Neural cell (in vitro differentiated cells): Measurements from ENCODE around the gene EXOC4. TPM values are rescaled to one million over a fixed set of nuclear protein-coding genes. Genes with fewer than 3 reads are reported as not detected.
"Not testable (repeated sequence)": the region's sequence is repeated elsewhere in the genome, so short reads cannot be mapped to it uniquely, and the experiment has no call there.

Experiments used
- H2AFZ ChIP-seq: fragments of 200-600, 300-800 bp; sonication (generic), shearing (Covaris generic); 2 replicates; pipeline ENCODE4 v1.6.0; 2014; ENCODE audit warnings: low read depth, mild to moderate bottlenecking, antibody characterized with exemption, low read length, moderate library complexity
- H3F3A ChIP-seq: fragments of 200-600 bp; shearing (Covaris generic); 2 replicates; pipeline ENCODE4 v1.6.1; 2016; ENCODE audit warnings: mild to moderate bottlenecking, moderate library complexity, mixed read lengths, antibody characterized with exemption, low read length; ENCODE audit not compliant: insufficient read depth, poor library complexity, severe bottlenecking
- H3K27ac ChIP-seq: fragments of 200-600, 300-800 bp; sonication (generic), shearing (Covaris generic); 2 replicates; pipeline ENCODE4 v1.5.1; 2014; ENCODE audit warnings: mild to moderate bottlenecking, low read length, moderate library complexity
- H3K27me3 ChIP-seq: fragments of 300-800, 200-600 bp; sonication (generic), shearing (Covaris generic); 2 replicates; pipeline ENCODE4 v1.6.0; 2014; ENCODE audit warnings: mild to moderate bottlenecking, low read depth, low read length, moderate library complexity; ENCODE audit not compliant: insufficient read depth
- H3K36me3 ChIP-seq: fragments of 300-800, 200-600 bp; sonication (generic), shearing (Covaris generic); 2 replicates; pipeline ENCODE4 v1.5.1; 2014; ENCODE audit warnings: mild to moderate bottlenecking, antibody characterized with exemption, low read length, moderate library complexity; ENCODE audit not compliant: insufficient read depth
- H3K4me2 ChIP-seq: fragments of 300-800, 200-600 bp; sonication (generic), shearing (Covaris generic); 2 replicates; pipeline ENCODE4 v1.6.0; 2014; ENCODE audit warnings: mild to moderate bottlenecking, low read length
- H3K4me3 ChIP-seq: fragments of 300-800, 200-600 bp; sonication (generic), shearing (Covaris generic); 2 replicates; pipeline ENCODE4 v1.5.1; 2014; ENCODE audit warnings: mild to moderate bottlenecking, low read length, moderate library complexity
- H3K79me2 ChIP-seq: fragments of 200-600 bp; shearing (Covaris generic); replicated peaks from 2 replicates; pipeline ENCODE4 v1.6.0; 2014; ENCODE audit warnings: mild to moderate bottlenecking, low read length, moderate library complexity; ENCODE audit not compliant: insufficient read depth
- H3K9ac ChIP-seq: fragments of 300-800, 200-600 bp; sonication (generic), shearing (Covaris generic); 2 replicates; pipeline ENCODE4 v1.6.1; 2016; ENCODE audit warnings: mild to moderate bottlenecking, low read length, mixed read lengths
- H3K9me2 ChIP-seq: fragments of 200-600 bp; shearing (Covaris generic); 2 replicates; pipeline ENCODE4 v1.6.1; 2016; ENCODE audit warnings: mild to moderate bottlenecking, low read length, mixed read lengths; ENCODE audit not compliant: insufficient read depth
- H3K9me3 ChIP-seq: fragments of 200-600, 300-800 bp; sonication (generic), shearing (Covaris generic); 2 replicates; pipeline ENCODE4 v1.6.1; 2016; ENCODE audit warnings: mild to moderate bottlenecking, mixed run types, low read length, moderate library complexity, mixed read lengths
- H4K20me1 ChIP-seq: fragments of 200-600 bp; shearing (Covaris generic); 2 replicates; pipeline ENCODE4 v1.6.1; 2016; ENCODE audit warnings: mild to moderate bottlenecking, mixed run types; ENCODE audit not compliant: insufficient read depth
- CTCF ChIP-seq: fragments of 450-650 bp; IDR thresholded peaks from 2 replicates; pipeline ENCODE4 v1.5.1; 2014; ENCODE audit warnings: antibody characterized with exemption, mild to moderate bottlenecking, moderate library complexity; ENCODE audit not compliant: poor library complexity, severe bottlenecking
- EP300 ChIP-seq: fragments of 450-650 bp; conservative IDR thresholded peaks from 2 replicates; pipeline ENCODE4 v1.6.1; 2014; ENCODE audit warnings: antibody characterized with exemption, mild to moderate bottlenecking, moderate library complexity; ENCODE audit not compliant: poor library complexity, severe bottlenecking
- EZH2 ChIP-seq: fragments of 200-600, 300-800 bp; shearing (Covaris generic), sonication (generic); IDR thresholded peaks from 2 replicates; pipeline ENCODE4 v1.6.1; 2014; ENCODE audit warnings: antibody characterized with exemption, low read length, borderline replicate concordance, mild to moderate bottlenecking; ENCODE audit not compliant: insufficient read depth, poor library complexity, severe bottlenecking
- MXI1 ChIP-seq: fragments of 450-650 bp; conservative IDR thresholded peaks from 2 replicates; pipeline ENCODE4 v1.6.1; 2014; ENCODE audit warnings: antibody characterized with exemption, mild to moderate bottlenecking; ENCODE audit not compliant: poor library complexity, severe bottlenecking
- POLR2AphosphoS5 ChIP-seq: IDR thresholded peaks from 2 replicates; pipeline ENCODE4 v1.6.1; 2012
- RAD21 ChIP-seq: fragments of 450-650 bp; conservative IDR thresholded peaks from 2 replicates; pipeline ENCODE4 v1.6.1; 2014; ENCODE audit warnings: antibody characterized with exemption, mild to moderate bottlenecking, moderate library complexity
- SMC3 ChIP-seq: fragments of 450-650 bp; conservative IDR thresholded peaks from 2 replicates; pipeline ENCODE4 v1.6.1; 2014; ENCODE audit warnings: antibody characterized with exemption, mild to moderate bottlenecking, moderate library complexity; ENCODE audit not compliant: poor library complexity
- TAF1 ChIP-seq: IDR thresholded peaks from 2 replicates; pipeline ENCODE4 v1.6.1; 2012; ENCODE audit warnings: low read depth
- polyA plus RNA-seq: library from polyadenylated mRNA; depleted of rRNA; stranded (reverse); fragments of >200 nt; gene quantifications from 2 replicates; pipeline ENCODE4 v1.2.3, GENCODE V29; 2014
- TF ChIP-seq, protein P1 (sequence below): IDR thresholded peaks from 2 replicates; pipeline ENCODE4 v1.6.1; 2012; ENCODE audit warnings: borderline replicate concordance

Gene EXOC4
- polyA plus RNA-seq, 1 donor from 2014 or later, result 36.5 TPM

DNA sequence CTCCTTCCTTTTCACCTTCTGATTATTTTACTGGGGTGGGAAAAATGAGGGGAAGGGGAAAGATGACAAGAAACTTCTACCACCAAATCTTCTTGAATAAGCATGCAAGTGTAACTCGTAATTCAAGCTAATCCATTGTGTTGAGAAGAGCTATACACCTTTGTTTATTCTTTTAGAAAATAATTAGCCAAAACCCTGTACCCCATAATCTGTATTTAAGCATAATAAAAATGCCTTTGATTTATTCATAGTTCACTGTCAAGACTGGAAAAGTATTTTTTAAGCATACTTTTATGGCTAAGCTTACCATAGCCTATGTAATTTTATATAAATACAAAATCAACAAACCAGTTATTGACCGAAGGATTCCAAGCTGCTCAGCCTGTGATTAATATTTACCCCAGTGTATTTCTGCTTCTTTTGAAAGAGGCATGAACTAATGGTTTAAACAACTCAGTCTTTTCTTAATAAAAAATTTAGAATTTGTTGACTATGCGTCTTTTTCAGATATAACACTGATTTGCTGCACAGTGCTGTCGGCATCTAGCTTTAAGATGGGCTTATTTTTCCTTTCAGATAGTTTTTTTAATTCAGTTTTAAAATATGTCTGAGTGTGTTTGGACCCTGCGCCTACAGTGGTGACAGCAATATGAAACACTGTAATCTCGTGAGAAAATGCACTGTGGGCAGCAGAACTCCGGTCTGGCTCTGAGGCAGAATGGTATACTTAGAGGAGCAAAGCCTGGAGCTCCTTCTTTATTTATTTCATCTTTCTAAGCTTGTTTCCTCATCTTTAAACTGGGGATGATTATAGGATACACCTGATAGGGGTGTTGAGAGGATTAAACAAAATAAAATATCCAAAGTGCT lies 635.4 kb downstream of the EXOC4 start:
- no peaks in the 10 kb centered on the region for H3K27me3 ChIP-seq
- H3K9me3 ChIP-seq, result no peaks in the 10 kb centered on the region
- no peak overlapping the region for H3K4me3 ChIP-seq
- H3K4me2 ChIP-seq, result no peak overlapping the region
- no peaks in the 10 kb centered on the region for H3K36me3 ChIP-seq
- no peaks in the 10 kb centered on the region for H3K9me2 ChIP-seq
- no peak overlapping the region for H2AFZ ChIP-seq
- no peaks in the 10 kb centered on the region for H3F3A ChIP-seq
- no peaks in the 10 kb centered on the region for H4K20me1 ChIP-seq
- H3K27ac ChIP-seq, result peak overlapping the region; percentile 64
- H3K79me2 ChIP-seq, result no peaks in the 10 kb centered on the region
- no peak overlapping the region for H3K9ac ChIP-seq
- no peak for TF ChIP-seq CTCF
- TF ChIP-seq SMC3, result no peak
- TF ChIP-seq MXI1, result no peak
- TF ChIP-seq RAD21, result no peak
- TF ChIP-seq, protein P1, sequence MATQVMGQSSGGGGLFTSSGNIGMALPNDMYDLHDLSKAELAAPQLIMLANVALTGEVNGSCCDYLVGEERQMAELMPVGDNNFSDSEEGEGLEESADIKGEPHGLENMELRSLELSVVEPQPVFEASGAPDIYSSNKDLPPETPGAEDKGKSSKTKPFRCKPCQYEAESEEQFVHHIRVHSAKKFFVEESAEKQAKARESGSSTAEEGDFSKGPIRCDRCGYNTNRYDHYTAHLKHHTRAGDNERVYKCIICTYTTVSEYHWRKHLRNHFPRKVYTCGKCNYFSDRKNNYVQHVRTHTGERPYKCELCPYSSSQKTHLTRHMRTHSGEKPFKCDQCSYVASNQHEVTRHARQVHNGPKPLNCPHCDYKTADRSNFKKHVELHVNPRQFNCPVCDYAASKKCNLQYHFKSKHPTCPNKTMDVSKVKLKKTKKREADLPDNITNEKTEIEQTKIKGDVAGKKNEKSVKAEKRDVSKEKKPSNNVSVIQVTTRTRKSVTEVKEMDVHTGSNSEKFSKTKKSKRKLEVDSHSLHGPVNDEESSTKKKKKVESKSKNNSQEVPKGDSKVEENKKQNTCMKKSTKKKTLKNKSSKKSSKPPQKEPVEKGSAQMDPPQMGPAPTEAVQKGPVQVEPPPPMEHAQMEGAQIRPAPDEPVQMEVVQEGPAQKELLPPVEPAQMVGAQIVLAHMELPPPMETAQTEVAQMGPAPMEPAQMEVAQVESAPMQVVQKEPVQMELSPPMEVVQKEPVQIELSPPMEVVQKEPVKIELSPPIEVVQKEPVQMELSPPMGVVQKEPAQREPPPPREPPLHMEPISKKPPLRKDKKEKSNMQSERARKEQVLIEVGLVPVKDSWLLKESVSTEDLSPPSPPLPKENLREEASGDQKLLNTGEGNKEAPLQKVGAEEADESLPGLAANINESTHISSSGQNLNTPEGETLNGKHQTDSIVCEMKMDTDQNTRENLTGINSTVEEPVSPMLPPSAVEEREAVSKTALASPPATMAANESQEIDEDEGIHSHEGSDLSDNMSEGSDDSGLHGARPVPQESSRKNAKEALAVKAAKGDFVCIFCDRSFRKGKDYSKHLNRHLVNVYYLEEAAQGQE, result no peak
- TF ChIP-seq EZH2, result no peak
- no peak for TF ChIP-seq EP300
- no peak for TF ChIP-seq TAF1
- no peak for TF ChIP-seq POLR2AphosphoS5

DNA sequence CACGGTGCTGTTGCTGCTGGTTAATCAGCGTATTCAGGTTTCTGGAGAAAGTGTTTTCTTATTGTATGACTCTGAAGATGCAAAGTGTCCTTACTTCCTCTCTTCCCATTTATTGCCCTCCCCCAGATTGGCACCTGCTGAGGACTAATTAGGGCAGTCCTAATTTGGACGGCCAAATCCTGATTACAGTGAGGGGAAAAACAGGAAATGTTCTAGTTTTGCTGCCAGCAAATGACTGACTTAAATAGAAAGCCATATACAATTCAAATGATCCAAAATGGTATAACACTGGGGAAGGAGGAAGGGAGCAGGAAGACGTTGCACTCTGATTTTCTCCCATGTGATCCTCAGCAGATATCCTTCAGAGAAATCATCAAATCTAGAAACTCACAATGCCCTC lies 651.9 kb downstream of the EXOC4 start:
- Histone ChIP-seq H3K9me2 (no peaks in the 10 kb centered on the region), H4K20me1 (no peaks in the 10 kb centered on the region), H3K9me3 (no peaks in the 10 kb centered on the region), H3K36me3 (no peaks in the 10 kb centered on the region), H3K4me3 (no peak overlapping the region), H3K27me3 (no peaks in the 10 kb centered on the region), H3F3A (no peaks in the 10 kb centered on the region), H3K4me2 (no peak overlapping the region), H3K79me2 (no peaks in the 10 kb centered on the region), H3K9ac (no peak overlapping the region), H3K27ac (no peak overlapping the region), H2AFZ (no peak overlapping the region)
- TF ChIP-seq EP300 (no peak), TAF1 (no peak), MXI1 (no peak), SMC3 (no peak), EZH2 (no peak), CTCF (no peak), RAD21 (no peak), POLR2AphosphoS5 (no peak)
- TF ChIP-seq, protein P1, result no peak

GRCh38 chr7:133906553-133906952 lies 653.7 kb downstream of the EXOC4 start:
- not testable (repeated sequence) for H3K9me2 ChIP-seq, H3K27me3 ChIP-seq, H3K79me2 ChIP-seq, H4K20me1 ChIP-seq, H3K9me3 ChIP-seq, H3K4me3 ChIP-seq, H3K27ac ChIP-seq, H3K36me3 ChIP-seq, H3F3A ChIP-seq, H2AFZ ChIP-seq, H3K9ac ChIP-seq, H3K4me2 ChIP-seq
